Stimulated activated CD4-positive, alpha-beta T cell treated with anti-CD3 and anti-CD28 coated beads, Interleukin-4, amount 100 ng/mL, for 1 hour (primary cell): ENCODE results near the gene FOXN3.

Source experiments
- DNase-seq: peaks from one replicate; pipeline ENCODE4 v3.0.0-alpha.2; 2020

FOXN3 gene

DNA sequence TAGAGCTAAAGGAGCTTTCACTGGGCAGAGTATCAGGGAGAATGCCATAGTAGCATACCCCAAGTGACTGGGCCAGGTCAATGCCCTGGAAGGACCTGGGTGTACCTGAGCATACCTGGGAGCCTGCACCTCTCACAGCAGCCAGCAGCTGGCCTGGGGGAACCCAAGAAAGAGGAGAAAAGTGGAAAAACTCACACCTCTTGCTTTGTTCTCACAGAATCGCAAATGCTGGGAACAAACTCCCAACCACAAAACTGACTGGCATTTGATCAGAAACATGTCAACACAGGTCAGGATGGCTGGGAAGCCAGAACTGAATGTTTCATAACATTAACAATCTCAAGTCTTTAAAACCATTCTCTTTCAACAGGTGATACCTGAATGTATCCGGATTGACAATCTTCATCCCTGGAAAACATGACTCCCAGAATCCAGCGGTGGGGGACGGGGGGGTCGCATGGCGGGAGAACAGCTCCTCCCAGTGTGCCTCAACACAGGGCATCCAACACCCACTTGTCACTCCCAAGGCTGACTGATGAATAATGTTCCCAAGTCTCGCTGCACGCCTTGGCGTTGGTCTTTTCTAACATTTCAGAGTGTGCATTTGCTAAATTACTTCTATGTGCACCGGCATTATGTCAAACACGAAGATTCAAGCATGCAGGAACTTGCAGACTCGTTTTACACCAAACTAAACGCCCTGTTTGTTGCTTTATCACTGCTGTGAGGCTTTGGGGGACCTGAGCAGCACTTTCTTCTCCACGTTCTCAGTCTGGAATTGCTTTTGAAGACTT is 7.9 kb downstream of the FOXN3 start:
- no peak for DNase-seq

DNA sequence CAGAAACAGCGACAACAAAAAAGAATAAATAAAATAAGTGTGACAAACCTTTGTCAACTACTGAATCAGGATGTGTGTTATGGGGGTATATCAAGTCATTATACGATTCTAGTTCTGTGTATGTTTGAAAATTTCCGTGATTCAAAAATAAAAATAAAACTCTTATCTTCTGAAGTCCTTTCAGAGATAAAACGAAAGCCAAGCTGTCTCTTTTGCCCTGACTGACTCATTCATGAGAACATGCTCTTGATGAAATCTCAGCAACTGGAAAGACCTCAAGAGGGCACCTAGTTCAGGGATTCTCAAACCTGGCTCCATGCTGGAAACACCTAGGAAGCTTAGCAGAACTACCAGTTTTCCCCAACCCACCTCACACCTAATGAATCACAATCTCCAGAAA is 9.2 kb downstream of the FOXN3 start:
- no peak for DNase-seq

- no peak for DNase-seq
Observed at GRCh38 chr14:89406941-89407340, 10.1 kb downstream of the FOXN3 start.

DNA sequence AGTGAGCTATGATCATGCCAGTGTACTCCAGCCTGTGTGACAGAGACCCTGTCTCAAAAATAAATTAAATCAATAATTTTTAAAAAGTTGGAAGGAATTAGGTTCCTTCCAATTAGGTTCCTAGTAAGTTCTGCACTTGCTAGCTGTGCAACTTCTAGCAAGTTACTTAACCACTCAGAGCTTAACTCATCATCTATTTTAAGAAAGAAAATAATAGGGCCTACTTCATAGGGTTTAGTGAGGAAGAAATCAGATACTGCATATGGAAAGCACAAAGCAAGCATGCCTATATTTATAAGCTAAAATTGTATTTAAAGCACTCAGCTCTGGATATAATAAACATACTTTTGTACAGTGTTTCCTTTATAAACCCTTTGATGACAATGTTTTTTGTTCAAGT is 10.7 kb downstream of the FOXN3 start:
- DNase-seq = no peak

- DNase-seq = no peak
Observed at GRCh38 chr14:89405712-89406111, 11.3 kb downstream of the FOXN3 start.

- no peak for DNase-seq
Observed at GRCh38 chr14:89402363-89402762, 14.7 kb downstream of the FOXN3 start.

GRCh38 chr14:89401761-89402160 is 15.3 kb downstream of the FOXN3 start:
- no peak for DNase-seq

DNA sequence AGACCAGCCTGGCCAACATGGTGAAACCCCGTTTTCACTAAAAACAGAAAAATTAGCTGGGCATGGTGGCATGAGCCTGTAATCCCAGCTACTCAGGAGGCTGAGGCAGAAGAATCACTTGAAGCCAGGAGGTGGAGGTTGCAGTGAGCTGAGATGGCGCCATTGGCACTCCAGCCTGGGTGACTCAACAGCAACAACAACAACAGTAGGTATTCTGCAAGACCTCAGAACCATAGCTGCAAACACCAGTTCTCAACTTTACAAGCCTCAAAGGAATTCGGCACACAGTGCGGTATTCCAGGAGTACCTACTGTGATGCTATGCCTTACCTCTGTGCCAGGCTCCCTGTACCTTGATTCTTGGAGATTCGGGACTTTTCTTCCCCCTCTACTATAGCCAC is 15.8 kb downstream of the FOXN3 start:
- no peak for DNase-seq

GRCh38 chr14:89400529-89400928 is 16.5 kb downstream of the FOXN3 start:
- DNase-seq = no peak

DNA sequence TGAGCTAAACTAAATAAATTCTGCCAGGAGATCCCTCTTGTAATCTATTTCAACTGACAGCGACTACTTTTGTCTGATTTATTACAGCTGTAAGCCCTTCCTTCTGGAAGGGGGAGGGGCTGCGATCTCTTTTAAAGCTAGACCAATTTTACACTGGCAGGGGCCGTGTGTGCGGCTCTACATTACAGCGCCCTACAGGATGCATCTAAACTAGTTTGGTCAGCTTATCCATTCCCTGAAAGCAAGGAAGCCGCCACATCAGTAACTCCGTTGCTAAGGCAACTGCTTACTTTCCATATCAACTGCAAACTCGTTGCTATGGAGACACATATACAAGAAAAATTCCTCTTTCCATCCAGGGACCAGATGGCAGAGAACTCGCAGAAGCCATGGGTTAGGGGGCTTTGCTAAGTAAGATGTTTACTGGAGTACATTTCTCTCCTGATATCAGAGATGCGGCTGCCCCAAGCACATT is 17.4 kb downstream of the FOXN3 start:
- no peak for DNase-seq

DNA sequence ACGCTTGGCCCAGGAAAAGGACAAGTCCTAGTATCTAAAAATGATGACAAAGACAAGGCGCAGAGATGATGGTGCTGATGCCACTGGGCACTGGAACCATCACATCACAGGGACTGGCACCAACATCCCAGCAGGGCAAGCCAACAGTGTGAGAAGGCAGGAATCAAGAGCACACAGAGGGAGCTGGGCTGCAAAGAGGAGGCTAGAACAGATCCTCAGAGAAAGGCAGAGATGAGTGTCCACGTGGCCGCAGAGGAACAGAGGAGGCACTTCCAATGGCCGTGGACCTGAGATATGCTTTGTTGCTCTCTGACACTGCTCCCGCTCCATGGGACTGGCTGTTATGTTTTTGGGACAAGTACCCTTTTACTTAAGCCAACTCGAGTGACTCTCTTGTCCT is 17.9 kb downstream of the FOXN3 start:
- no peak for DNase-seq

GRCh38 chr14:89397569-89398230 is 19.3 kb downstream of the FOXN3 start:
- DNase-seq = no peak

DNA sequence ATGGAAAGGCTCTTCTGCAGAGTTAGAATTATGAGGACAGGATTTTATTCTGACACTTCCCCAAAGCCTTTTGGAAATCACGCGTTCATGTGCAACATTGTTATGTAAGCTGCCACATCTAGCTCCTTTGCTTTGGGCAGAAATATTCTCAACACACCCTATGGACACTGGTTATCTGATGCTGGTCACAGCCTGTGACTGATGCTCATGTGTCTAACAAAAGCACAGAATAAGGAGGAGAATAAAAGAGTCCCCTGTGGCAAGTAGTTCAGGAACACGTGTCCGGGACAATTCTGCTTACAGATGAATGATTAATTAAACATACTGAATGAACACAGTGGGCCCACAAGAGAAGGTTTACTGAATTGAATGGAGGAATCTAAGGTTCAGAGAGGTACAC is 22.1 kb downstream of the FOXN3 start:
- DNase-seq = no peak

GRCh38 chr14:89393222-89393745 is 23.7 kb downstream of the FOXN3 start:
- DNase-seq = no peak

DNA sequence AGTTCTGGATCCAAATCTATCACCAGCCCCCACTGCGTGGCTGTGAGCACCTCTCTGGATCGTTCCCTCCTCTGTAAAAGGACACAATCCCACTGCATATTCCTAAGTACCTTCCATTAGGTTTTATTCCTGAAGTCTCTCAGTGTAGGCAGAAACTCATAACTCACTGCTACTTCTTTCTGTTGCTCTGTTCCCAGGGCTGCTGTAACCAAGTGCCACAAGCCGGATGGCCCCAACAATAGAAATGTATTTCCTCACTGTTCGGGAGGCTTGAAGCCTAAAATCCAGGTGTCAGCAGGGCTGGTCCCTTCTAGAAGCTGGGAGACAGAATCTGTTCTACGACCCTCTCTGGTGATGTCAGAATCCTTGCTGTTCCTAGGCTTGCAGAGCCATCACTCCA is 24.9 kb downstream of the FOXN3 start:
- DNase-seq = no peak

DNA sequence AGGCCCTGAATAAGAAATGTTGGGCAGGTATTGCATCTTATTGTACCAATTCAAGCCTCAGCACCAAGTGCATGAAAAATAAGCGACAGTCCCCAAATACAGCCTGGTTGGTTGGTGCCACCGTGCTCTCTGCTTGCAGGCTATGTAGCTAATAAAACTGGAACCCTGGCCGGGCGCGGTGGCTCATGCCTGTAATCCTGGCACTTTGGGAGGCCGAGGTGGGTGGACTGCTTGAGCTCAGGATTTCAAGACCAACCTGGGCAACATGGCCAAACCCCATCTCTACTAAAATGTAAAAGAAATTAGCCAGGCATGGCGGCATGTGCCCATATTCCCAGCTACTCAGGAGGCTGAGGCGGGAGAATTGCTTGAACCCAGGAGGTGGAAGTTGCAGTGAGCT is 25.5 kb downstream of the FOXN3 start:
- DNase-seq = no peak

DNA sequence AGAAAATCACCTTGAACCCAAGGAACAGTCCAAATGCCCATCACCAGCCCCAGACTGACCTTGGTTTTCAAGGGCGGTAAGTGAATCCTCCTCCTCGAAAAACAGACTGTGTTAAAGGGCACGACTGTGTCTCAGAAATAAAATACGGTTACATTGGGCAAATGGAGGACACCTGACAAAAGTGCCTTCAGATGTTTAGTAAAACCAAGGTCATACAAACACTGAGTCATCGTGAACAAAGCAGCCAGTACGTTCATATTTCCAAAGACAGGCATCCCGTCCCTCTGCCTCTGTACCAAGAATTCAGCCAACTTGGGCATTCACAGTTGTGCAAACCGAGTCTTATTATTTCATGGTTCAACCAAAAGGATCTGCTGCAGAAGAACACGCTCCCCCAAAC is 25.9 kb downstream of the FOXN3 start:
- DNase-seq = no peak

- no peak for DNase-seq
Observed at GRCh38 chr14:89388853-89389252, 28.2 kb downstream of the FOXN3 start.

DNA sequence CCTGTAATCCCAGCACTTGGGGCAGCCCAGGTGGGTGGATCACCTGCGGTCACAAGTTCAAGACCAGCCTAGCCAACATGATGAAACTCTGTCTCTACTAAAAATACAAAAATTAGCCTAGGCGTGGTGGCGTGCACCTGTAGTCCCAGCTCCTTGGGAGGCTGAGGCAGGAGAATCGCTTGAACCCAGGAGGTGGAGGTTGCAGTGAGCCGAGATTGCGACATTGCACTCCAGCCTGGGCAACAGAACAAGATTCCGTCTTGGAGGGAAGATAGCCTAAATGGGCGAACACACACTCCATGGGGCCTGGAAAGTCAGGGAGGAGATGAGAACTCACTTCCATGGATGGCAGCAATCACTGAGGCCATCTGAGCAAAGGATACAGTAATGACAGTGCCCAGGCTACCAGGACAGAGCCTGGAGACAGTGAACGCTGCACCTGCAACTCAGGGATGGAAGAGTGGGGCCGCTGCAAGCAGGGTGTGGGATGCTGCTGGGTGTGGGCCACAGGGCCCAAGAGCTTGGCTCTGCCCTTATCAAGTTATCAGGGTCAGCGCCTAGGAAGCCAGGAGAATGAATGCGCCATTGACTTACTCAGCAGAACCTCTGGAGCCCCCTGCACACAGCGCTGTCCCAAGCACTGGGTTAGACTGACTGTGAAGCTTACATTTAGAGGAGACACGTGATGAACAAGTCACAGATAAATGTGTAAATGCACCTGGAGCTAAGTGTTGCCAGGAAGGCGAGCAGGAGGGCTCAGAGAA is 28.9 kb downstream of the FOXN3 start:
- no peak for DNase-seq

DNA sequence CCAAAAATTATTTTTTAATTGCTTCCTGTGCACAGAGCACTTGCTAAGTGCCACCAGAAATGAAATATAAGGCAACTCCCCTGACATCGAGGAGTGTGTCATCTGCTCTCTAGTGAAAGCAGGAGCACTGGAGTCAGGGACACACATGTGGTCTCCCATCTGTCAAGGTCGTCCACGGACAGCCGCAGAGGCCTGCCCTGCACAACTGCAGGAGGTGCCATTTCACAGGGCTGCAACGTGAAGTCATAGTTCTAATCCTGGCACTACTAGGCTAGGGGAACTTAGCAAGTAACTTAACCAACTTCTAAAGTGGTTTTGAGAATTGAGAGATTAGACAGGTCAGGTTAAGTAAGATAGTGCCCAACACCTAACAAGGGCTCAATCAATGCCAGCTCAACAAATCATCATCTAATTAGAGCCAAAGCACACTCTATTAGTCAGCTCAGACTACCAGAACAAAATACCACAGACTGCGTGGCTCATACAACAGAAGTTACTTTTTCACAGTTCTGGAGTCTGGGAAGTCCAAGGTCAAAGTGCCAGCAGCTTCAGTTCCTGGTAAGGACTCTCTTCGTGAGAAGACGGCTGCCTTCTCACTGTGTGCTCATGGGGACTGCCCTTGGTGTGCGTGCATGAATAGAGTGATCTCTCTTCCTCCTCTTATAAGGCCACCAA is 30.7 kb downstream of the FOXN3 start:
- DNase-seq = no peak

GRCh38 chr14:89384636-89385035 is 32.4 kb downstream of the FOXN3 start:
- DNase-seq = no peak

GRCh38 chr14:89384023-89384422 is 33.0 kb downstream of the FOXN3 start:
- DNase-seq = no peak
